ENCODE data around the gene SEC22A.

GRCh38 chr3:123201223-123201556, 553 bp upstream of the SEC22A start:
- TF ChIP-seq EP300 (IDR thresholded peaks at IDR 0.05; ENCODE audit: borderline replicate concordance in 1 of 2, low read depth in 1 of 2, low read length in 1 of 2): no peak
- TF ChIP-seq YY1 (IDR thresholded peaks at IDR 0.05; ENCODE audit: low read depth): no peak
- TF ChIP-seq, protein P1, sequence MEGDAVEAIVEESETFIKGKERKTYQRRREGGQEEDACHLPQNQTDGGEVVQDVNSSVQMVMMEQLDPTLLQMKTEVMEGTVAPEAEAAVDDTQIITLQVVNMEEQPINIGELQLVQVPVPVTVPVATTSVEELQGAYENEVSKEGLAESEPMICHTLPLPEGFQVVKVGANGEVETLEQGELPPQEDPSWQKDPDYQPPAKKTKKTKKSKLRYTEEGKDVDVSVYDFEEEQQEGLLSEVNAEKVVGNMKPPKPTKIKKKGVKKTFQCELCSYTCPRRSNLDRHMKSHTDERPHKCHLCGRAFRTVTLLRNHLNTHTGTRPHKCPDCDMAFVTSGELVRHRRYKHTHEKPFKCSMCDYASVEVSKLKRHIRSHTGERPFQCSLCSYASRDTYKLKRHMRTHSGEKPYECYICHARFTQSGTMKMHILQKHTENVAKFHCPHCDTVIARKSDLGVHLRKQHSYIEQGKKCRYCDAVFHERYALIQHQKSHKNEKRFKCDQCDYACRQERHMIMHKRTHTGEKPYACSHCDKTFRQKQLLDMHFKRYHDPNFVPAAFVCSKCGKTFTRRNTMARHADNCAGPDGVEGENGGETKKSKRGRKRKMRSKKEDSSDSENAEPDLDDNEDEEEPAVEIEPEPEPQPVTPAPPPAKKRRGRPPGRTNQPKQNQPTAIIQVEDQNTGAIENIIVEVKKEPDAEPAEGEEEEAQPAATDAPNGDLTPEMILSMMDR (IDR thresholded peaks at IDR 0.05): no peak
- TF ChIP-seq SMC3 (IDR thresholded peaks at IDR 0.05; ENCODE audit: low read depth, low read length): no peak
- no peak for TF ChIP-seq USF2 (IDR thresholded peaks at IDR 0.05; ENCODE audit: borderline replicate concordance, low read depth, low read length)
- no peak for TF ChIP-seq GABPA (IDR thresholded peaks at IDR 0.05; ENCODE audit: low read depth)
- no peak for TF ChIP-seq RAD21 (IDR thresholded peaks at IDR 0.05; ENCODE audit: low read length)
- no peak for TF ChIP-seq MEF2A (IDR thresholded peaks at IDR 0.05; ENCODE audit: borderline replicate concordance, low read depth)
- TF ChIP-seq POLR2AphosphoS5 (IDR thresholded peaks at IDR 0.05; ENCODE audit: low read depth, low read length): no peak
- TF ChIP-seq CHD2 (IDR thresholded peaks at IDR 0.05; ENCODE audit: low read length, partially characterized antibody): no peak
- TF ChIP-seq, protein P2, sequence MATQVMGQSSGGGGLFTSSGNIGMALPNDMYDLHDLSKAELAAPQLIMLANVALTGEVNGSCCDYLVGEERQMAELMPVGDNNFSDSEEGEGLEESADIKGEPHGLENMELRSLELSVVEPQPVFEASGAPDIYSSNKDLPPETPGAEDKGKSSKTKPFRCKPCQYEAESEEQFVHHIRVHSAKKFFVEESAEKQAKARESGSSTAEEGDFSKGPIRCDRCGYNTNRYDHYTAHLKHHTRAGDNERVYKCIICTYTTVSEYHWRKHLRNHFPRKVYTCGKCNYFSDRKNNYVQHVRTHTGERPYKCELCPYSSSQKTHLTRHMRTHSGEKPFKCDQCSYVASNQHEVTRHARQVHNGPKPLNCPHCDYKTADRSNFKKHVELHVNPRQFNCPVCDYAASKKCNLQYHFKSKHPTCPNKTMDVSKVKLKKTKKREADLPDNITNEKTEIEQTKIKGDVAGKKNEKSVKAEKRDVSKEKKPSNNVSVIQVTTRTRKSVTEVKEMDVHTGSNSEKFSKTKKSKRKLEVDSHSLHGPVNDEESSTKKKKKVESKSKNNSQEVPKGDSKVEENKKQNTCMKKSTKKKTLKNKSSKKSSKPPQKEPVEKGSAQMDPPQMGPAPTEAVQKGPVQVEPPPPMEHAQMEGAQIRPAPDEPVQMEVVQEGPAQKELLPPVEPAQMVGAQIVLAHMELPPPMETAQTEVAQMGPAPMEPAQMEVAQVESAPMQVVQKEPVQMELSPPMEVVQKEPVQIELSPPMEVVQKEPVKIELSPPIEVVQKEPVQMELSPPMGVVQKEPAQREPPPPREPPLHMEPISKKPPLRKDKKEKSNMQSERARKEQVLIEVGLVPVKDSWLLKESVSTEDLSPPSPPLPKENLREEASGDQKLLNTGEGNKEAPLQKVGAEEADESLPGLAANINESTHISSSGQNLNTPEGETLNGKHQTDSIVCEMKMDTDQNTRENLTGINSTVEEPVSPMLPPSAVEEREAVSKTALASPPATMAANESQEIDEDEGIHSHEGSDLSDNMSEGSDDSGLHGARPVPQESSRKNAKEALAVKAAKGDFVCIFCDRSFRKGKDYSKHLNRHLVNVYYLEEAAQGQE (IDR thresholded peaks at IDR 0.05; ENCODE audit: low read depth, low read length): no peak

All from SK-N-SH (cell line).